ENCODE measurements around the gene NFKBIE. TPM values are rescaled to one million over a fixed set of nuclear protein-coding genes. Genes with fewer than 3 reads are reported as not detected.
A peak's percentile ranks its signal among the peaks of the same experiment; 100 is the strongest.

Gene NFKBIE
- total and polyA plus RNA-seq, 9 of the 15 experiments (the other 6 are each of a cell fraction or from before 2014, with no cell fraction given): 2.1 to 16.4 (median 11.7) TPM

GRCh38 chr6:44245912-44246662 is 19.3 kb downstream of the NFKBIE start (continued):
- 0 out of 4 replicates have a peak, but pooled peaks of 1 of the 2 experiments have one; percentile 8 for TF ChIP-seq ZMIZ1 (IDR thresholded peaks at IDR 0.05; ENCODE audit: low read depth in 2 of 2, low read length in 2 of 2)
- no peak for TF ChIP-seq SMARCA5 (IDR thresholded peaks at IDR 0.05)
- no peak for TF ChIP-seq RHOXF2B (CRISPR knock-in tag; conservative IDR thresholded peaks at IDR 0.05)
- TF ChIP-seq THRAP3 (IDR thresholded peaks at IDR 0.05; ENCODE audit: borderline replicate concordance): no peak
- TF ChIP-seq ZNF175 (CRISPR knock-in tag; IDR thresholded peaks at IDR 0.05; ENCODE audit: low read depth): no peak
- no peak for TF ChIP-seq SMARCB1 (IDR thresholded peaks at IDR 0.05; ENCODE audit: insufficient read length, low read depth)
- 0 out of 2 replicates have a peak, but pooled peaks have one; percentile 18 for TF ChIP-seq TARDBP (IDR thresholded peaks at IDR 0.05)
- TF ChIP-seq IRF9 (tag; IDR thresholded peaks at IDR 0.05): no peak
- TF ChIP-seq KDM4B (IDR thresholded peaks at IDR 0.05; ENCODE audit: borderline replicate concordance in 2 of 2, low read depth in 1 of 2): no peak; a peak in 1 of 4 replicates
- peak; percentile 54 for TF ChIP-seq CXXC5 (CRISPR knock-in tag; IDR thresholded peaks at IDR 0.05)
- no peak for TF ChIP-seq ZNF696 (CRISPR knock-in tag; conservative IDR thresholded peaks at IDR 0.05)
- peak; percentile 38; the same call in 1 of the 2 replicates for TF ChIP-seq PBX2 (CRISPR knock-in tag; IDR thresholded peaks at IDR 0.05; ENCODE audit: low read depth)
- TF ChIP-seq PBX2 (tag; conservative IDR thresholded peaks at IDR 0.05; ENCODE audit: low read depth): peak; percentile 72
- TF ChIP-seq ELK3 (CRISPR knock-in tag; IDR thresholded peaks at IDR 0.05): no peak
- TF ChIP-seq CREM (IDR thresholded peaks at IDR 0.05; ENCODE audit: low read depth): peak; percentile 85
- TF ChIP-seq CREBBP (IDR thresholded peaks at IDR 0.05; ENCODE audit: low read depth, low read length): no peak
- TF ChIP-seq ZBTB17 (CRISPR knock-in tag; IDR thresholded peaks at IDR 0.05): peak; percentile 24; the same call in 1 of the 2 replicates
- TF ChIP-seq IFI16 (CRISPR knock-in tag; IDR thresholded peaks at IDR 0.05): no peak
- no peak for TF ChIP-seq PTBP1 (IDR thresholded peaks at IDR 0.05; ENCODE audit: low read depth, low read length)
